ENCODE measurements around the gene MLX. TPM values are rescaled to one million over a fixed set of nuclear protein-coding genes. Genes with fewer than 3 reads are reported as not detected.

MLX gene
- total RNA-seq, 1 donor from 2014 or later = 45.9 TPM

GRCh38 chr17:42573095-42573494 lies 6.2 kb downstream of the MLX start:
- Mint-ChIP-seq H3K4me3 (ENCODE audit: unreplicated experiment) (peak overlapping the region; percentile 24), H3K9me3 (ENCODE audit: unreplicated experiment) (no peaks in the 10 kb centered on the region), H3K27me3 (ENCODE audit: unreplicated experiment) (peaks cover 10% of the 10 kb centered on the region), H3K4me1 (ENCODE audit: unreplicated experiment) (peaks cover 32% of the 10 kb centered on the region), H3K27ac (ENCODE audit: unreplicated experiment) (no peak overlapping the region), H3K36me3 (ENCODE audit: low read depth, unreplicated experiment) (peaks cover 54% of the 10 kb centered on the region)
- DNase-seq (ENCODE audit: low spot score) = no peak
- no peak for TF ChIP-seq CTCF (IDR thresholded peaks at IDR 0.05; ENCODE audit: unreplicated experiment)

- Mint-ChIP-seq H3K9me3 (ENCODE audit: unreplicated experiment) (no peaks in the 10 kb centered on the region), H3K27me3 (ENCODE audit: unreplicated experiment) (peaks cover 12% of the 10 kb centered on the region), H3K27ac (ENCODE audit: unreplicated experiment) (no peak overlapping the region), H3K4me3 (ENCODE audit: unreplicated experiment) (no peak overlapping the region), H3K36me3 (ENCODE audit: low read depth, unreplicated experiment) (peaks cover 45% of the 10 kb centered on the region), H3K4me1 (ENCODE audit: unreplicated experiment) (peaks cover 28% of the 10 kb centered on the region)
- no peak for DNase-seq (ENCODE audit: low spot score)
- no peak for TF ChIP-seq CTCF (IDR thresholded peaks at IDR 0.05; ENCODE audit: unreplicated experiment)
Observed at GRCh38 chr17:42574463-42574862, 7.6 kb downstream of the MLX start.

GRCh38 chr17:42577140-42577531 lies 10.2 kb downstream of the MLX start:
- peaks cover 28% of the 10 kb centered on the region for H3K36me3 Mint-ChIP-seq (ENCODE audit: low read depth, unreplicated experiment)
- peak overlapping the region; percentile 98 for H3K4me3 Mint-ChIP-seq (ENCODE audit: unreplicated experiment)
- no peak for DNase-seq (ENCODE audit: low spot score)

GRCh38 chr17:42577532-42578281 lies 10.8 kb downstream of the MLX start, which contains the start of gene PSMC3IP:
TSS of gene PSMC3IP (minus strand) at chr17:42577729. CDS start at chr17:42577686, 43 bp downstream.
- H3K36me3 Mint-ChIP-seq (ENCODE audit: low read depth, unreplicated experiment) = peaks cover 29% of the 10 kb centered on the region
- H3K9me3 Mint-ChIP-seq (ENCODE audit: unreplicated experiment) = no peaks in the 10 kb centered on the region
- peaks cover 30% of the 10 kb centered on the region for H3K4me1 Mint-ChIP-seq (ENCODE audit: unreplicated experiment)
- H3K4me3 Mint-ChIP-seq (ENCODE audit: unreplicated experiment) = peak within 1 kb of the TSS; percentile 98
- H3K27ac Mint-ChIP-seq (ENCODE audit: unreplicated experiment) = peak within 1 kb of the TSS; percentile 93
- peak; percentile 95 for DNase-seq (ENCODE audit: low spot score)
- peak; percentile 4 for TF ChIP-seq CTCF (IDR thresholded peaks at IDR 0.05; ENCODE audit: unreplicated experiment)
- peaks cover 12% of the 10 kb centered on the region for H3K27me3 Mint-ChIP-seq (ENCODE audit: unreplicated experiment)

More at GRCh38 chr17:42577140-42577531, 10.2 kb downstream of the MLX start:
- Mint-ChIP-seq H3K27ac (ENCODE audit: unreplicated experiment) (peak overlapping the region; percentile 62), H3K9me3 (ENCODE audit: unreplicated experiment) (no peaks in the 10 kb centered on the region), H3K27me3 (ENCODE audit: unreplicated experiment) (peaks cover 12% of the 10 kb centered on the region), H3K4me1 (ENCODE audit: unreplicated experiment) (peaks cover 31% of the 10 kb centered on the region)
- TF ChIP-seq CTCF (IDR thresholded peaks at IDR 0.05; ENCODE audit: unreplicated experiment) = no peak

GRCh38 chr17:42578282-42578869 lies 11.5 kb downstream of the MLX start:
- H3K4me1 Mint-ChIP-seq (ENCODE audit: unreplicated experiment) = peaks cover 24% of the 10 kb centered on the region
- H3K27me3 Mint-ChIP-seq (ENCODE audit: unreplicated experiment) = peaks cover 12% of the 10 kb centered on the region
- peaks cover 32% of the 10 kb centered on the region for H3K36me3 Mint-ChIP-seq (ENCODE audit: low read depth, unreplicated experiment)
- peak overlapping the region; percentile 57 for H3K27ac Mint-ChIP-seq (ENCODE audit: unreplicated experiment)
- peak overlapping the region; percentile 98 for H3K4me3 Mint-ChIP-seq (ENCODE audit: unreplicated experiment)
- no peaks in the 10 kb centered on the region for H3K9me3 Mint-ChIP-seq (ENCODE audit: unreplicated experiment)
- DNase-seq (ENCODE audit: low spot score) = peak; percentile 81
- TF ChIP-seq CTCF (IDR thresholded peaks at IDR 0.05; ENCODE audit: unreplicated experiment) = peak; percentile 52

Measured in endothelial cell (in vitro differentiated cells).